ENCODE data around the gene JPH3.

The JPH3 gene

GRCh38 chr16:87601401-87601981, 817 bp upstream of the JPH3 start:
- ATAC-seq, result no peak

- no peak for ATAC-seq
Observed at GRCh38 chr16:87602821-87603683, 744 bp downstream of the JPH3 start.

DNA sequence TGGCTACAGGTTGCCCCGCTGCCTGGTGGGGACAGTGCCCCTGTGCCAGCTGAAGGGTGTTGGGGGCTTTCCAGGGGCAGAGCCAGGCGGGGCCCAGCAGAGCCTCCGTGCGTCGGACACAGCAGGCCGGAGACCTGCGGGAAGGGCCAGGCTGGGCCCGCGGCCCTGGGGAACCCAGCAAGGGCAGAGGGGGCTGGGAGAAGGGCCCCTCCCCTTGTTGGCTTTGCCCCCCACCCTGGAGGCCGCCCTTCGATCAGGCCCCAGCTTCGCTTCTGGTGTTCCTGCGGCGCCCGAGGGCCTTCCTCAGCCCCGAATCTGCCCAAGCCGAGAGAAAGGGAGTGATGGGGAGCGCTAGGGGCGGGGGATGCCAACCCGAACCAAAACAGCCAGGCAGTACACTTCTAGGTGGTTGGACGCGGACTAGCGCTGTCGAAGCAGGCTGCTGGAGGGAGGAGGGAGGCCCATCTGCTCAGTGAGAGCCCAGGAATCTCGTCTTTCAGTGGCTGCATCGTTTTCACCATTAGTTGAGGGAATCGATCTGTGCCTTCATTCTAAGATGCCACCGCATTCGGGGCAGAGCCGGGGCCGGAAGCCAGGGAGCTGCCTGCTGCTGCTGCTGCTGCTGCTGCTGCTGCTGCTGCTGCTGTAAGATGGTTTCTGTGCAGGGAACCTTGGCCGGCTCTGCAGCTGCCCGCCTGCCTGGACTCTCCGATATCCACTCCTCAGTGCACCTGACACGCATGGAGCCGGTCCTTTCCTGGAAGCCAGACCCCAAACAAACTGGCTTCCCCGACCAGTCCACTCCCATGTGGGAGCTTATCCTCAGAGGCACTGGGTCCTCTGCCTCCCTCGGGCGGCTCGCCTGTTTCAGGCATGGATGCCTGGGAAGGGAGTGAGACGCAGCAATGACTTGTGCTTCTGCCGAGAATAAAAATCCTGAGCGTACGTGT, 1.7 kb downstream of the JPH3 start:
- ATAC-seq, result no peak

DNA sequence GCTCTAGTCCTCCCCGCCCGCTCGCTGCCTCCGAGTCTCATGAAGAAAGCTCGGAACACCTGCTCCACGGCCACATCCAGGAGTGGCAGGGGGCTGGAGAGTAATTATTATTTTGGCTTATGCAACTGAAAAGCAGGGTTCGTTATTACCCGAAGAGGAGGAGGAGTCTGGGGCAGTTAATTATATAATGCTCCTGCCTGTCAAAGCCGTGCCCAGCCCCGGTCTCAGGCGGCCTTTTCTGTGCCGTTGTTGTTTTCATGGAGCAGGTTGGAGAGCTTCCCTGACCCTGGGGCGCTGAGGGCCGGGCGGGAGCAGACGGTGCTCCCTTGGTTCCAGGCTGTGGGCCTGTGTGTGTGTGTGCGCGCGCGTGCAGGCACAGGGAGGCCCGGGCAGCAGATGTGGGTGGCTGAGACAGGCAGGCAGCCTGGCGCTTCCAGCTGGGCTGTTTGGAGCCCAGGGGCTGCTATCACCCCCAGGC, 2.4 kb downstream of the JPH3 start:
- no peak for ATAC-seq

DNA sequence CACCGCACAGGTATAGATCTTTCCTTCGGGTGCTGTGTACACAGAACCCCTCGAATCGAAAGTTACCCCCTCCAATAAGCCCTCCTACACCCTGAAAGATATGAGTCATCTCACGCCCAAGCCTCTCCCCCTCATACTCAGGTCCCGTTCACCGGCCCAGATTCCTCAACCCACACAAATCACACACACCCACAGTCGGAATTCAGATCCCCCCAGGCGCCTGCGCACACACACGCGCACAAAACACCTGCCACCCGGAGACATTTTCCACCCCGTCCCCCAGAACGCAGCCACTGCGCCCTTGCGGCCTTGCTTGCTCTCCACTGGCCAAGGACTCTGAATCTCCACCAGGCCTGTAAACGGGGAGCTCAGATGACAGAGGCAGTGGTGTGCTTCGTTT, 4.9 kb downstream of the JPH3 start:
- ATAC-seq, result no peak

- ATAC-seq, result no peak
Observed at GRCh38 chr16:87607871-87608270, 5.6 kb downstream of the JPH3 start.

- ATAC-seq, result no peak
Observed at GRCh38 chr16:87608400-87608985, 6.2 kb downstream of the JPH3 start.

GRCh38 chr16:87610026-87610425, 7.7 kb downstream of the JPH3 start:
- ATAC-seq, result no peak

DNA sequence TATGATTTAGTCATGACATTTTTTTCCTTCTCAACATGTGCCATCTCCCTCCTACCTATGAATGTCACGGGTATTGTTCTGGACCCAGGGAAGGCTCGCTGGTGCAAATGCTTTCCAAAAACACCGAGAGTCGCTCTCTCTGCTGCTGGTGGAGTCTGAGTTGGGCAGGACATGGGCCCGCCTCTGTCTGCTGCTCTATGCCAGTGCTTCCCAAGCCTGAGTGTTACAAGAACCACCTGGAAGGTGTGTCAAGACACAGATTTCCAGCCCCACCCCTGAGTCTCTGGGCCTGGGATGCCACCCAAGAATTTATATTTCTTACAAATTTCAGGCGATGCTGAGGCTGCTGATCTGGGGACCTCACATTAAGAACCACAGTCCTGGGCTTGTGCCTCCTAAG, 9.1 kb downstream of the JPH3 start:
- no peak for ATAC-seq

DNA sequence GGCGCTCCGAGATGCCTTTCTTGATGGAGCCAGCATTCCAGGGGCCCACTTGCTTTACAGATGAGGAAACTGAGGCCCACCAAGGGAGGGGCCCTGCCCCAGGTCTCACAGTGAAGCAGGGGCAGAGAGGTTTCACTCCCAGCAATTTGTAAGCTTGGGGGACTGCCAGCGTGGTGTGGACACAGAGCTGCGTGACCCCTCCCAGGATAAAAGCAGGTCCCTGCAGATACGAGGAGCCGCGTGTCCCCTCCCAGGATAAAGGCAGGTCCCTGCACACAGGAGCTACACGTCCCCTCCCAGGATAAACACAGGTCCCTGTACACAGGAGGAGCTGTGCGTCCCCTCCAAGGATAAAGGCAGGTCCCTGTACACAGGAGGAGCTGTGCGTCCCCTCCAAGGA, 11.7 kb downstream of the JPH3 start:
- no peak for ATAC-seq

- no peak for ATAC-seq
Observed at GRCh38 chr16:87615621-87616041, 13.3 kb downstream of the JPH3 start.

GRCh38 chr16:87616556-87616955, 14.2 kb downstream of the JPH3 start:
- no peak for ATAC-seq

- ATAC-seq, result no peak
Observed at GRCh38 chr16:87618216-87618615, 15.9 kb downstream of the JPH3 start.

GRCh38 chr16:87619360-87620200, 17.3 kb downstream of the JPH3 start:
- no peak for ATAC-seq

GRCh38 chr16:87620201-87620495, 17.8 kb downstream of the JPH3 start:
- ATAC-seq, result no peak

DNA sequence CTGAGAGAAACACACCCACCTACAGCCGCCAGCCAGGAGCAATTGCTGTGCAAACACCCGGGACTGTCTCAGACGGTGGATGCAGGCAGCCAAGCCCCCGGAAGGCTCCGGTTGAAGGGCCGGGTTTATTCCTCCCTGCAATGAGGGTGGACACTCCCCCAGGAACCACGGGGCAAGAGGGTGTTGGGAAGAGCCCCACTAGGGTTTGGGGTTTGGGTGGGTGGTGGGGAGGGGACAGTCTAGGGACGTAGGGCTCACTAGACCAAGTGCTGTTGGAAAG, 19.2 kb downstream of the JPH3 start:
- ATAC-seq, result no peak

DNA sequence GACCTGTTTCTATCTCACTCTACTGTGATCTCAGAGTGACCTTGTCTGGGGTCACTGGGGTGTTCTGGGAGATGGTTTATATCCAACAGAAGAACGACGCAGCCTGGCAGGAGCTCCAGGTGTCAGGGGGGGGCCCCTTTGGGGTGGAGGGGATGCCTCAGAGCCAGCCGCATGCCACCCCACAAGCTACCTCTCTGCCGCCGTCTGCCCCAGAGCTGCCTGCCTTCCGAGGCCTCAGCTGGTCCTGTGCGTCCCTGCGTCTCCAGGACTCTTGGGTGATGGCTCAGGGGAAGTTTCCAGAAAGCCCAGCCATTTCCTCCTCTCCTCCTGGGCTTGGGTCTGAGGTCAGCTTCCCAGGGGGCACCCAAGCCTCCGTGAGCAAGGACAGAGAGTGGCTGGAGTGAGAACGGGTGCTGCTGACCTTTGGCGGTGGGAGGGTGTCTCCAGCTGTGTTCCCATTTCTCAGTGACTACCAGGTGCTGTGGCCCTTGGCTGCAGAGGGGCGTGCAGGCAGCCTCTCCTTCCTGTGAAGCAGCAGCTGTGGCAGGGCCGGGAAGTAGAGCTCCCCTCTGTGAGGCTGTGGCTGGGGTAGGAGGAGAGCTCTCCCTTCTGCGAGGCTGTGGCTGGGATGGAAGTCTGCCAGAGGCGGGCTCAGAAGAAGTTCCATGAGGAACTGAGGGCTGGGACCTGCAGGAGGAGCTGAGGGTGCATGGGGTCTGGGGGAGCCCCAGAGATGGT, 19.8 kb downstream of the JPH3 start:
- no peak for ATAC-seq

GRCh38 chr16:87622756-87623319, 20.5 kb downstream of the JPH3 start:
- no peak for ATAC-seq

DNA sequence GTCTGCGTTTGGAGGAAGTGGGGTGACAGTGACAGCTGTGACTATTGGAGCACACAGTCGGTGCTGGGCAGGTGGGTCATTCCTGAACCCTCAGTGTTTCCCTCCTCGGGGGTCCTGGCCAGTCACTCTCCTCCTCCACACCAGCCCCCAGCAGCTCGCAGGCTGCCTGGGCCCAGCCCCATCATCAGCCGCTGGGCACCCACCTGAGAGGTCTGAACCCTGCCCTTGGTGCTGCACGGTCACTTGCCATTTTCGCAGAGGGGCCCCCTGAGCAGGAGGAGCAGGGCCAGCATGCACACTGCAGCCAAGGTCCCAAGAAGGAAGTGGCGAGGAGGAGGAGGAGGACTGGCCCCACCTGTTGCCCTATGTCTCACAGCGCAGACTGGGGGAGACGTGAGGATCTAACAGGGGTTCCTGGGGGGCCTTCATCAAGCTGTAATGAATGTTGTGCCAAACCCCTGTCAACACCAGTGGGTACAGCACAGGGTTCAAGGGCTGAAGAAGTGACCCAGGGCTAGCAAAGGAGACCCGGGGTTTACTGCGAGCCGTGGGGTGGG, 23.0 kb downstream of the JPH3 start:
- no peak for ATAC-seq

- no peak for ATAC-seq
Observed at GRCh38 chr16:87626401-87626800, 24.1 kb downstream of the JPH3 start.

- ATAC-seq, result no peak
Observed at GRCh38 chr16:87626905-87627304, 24.6 kb downstream of the JPH3 start.
